Measurements from ENCODE around the gene ROGDI. TPM values are rescaled to one million over a fixed set of nuclear protein-coding genes. Genes with fewer than 3 reads are reported as not detected.

ROGDI gene
- total and polyA plus RNA-seq, 2 of the 13 experiments (the other 11 are each of a cell fraction or from before 2014, with no cell fraction given), result 19.2 to 42.1 TPM

- peak; percentile 85; the same call in 1 of the 2 replicates for TF ChIP-seq E2F1 (CRISPR knock-in tag; IDR thresholded peaks at IDR 0.05)
- no peak for TF ChIP-seq ZXDC (CRISPR knock-in tag; IDR thresholded peaks at IDR 0.05)
- TF ChIP-seq ZNF672 (CRISPR knock-in tag; IDR thresholded peaks at IDR 0.05), result no peak
- peak; percentile 54; the same call in 1 of the 2 replicates for TF ChIP-seq ZBTB38 (CRISPR knock-in tag; IDR thresholded peaks at IDR 0.05)
- no peak for TF ChIP-seq ZNF703 (CRISPR knock-in tag; IDR thresholded peaks at IDR 0.05; ENCODE audit: borderline replicate concordance)
- peak; percentile 61; the same call in 1 of the 2 replicates for TF ChIP-seq E2F5 (CRISPR knock-in tag; conservative IDR thresholded peaks at IDR 0.05)
- peak; percentile 42; the same call in 1 of the 2 replicates for TF ChIP-seq TFAP4 (IDR thresholded peaks at IDR 0.05; ENCODE audit: borderline replicate concordance, low read depth)
- peak; percentile 70 for TF ChIP-seq ZFY (CRISPR knock-in tag; IDR thresholded peaks at IDR 0.05)
- no peak for TF ChIP-seq MED8 (CRISPR knock-in tag; IDR thresholded peaks at IDR 0.05; ENCODE audit: insufficient replicate concordance)
- peak; percentile 87 for TF ChIP-seq HCFC1 (IDR thresholded peaks at IDR 0.05; ENCODE audit: low read depth, low read length)
- peak; percentile 93 for TF ChIP-seq NR2C2 (CRISPR knock-in tag; IDR thresholded peaks at IDR 0.05; ENCODE audit: borderline replicate concordance)
- no peak for TF ChIP-seq ZNF232 (CRISPR knock-in tag; IDR thresholded peaks at IDR 0.05; ENCODE audit: borderline replicate concordance)
- peak; percentile 97 for TF ChIP-seq CHD4 (IDR thresholded peaks at IDR 0.05; ENCODE audit: borderline replicate concordance, low read length)
- 0 out of 2 replicates have a peak, but pooled peaks have one; percentile 50 for TF ChIP-seq SP5 (CRISPR knock-in tag; IDR thresholded peaks at IDR 0.05; ENCODE audit: borderline replicate concordance, low read depth)
- TF ChIP-seq MZF1 (CRISPR knock-in tag; IDR thresholded peaks at IDR 0.05; ENCODE audit: borderline replicate concordance), result no peak
- TF ChIP-seq REST (IDR thresholded peaks at IDR 0.05; ENCODE audit: borderline replicate concordance in 1 of 2, low read depth in 1 of 2, low read length in 2 of 2), result no peak
- TF ChIP-seq ZNF616 (CRISPR knock-in tag; IDR thresholded peaks at IDR 0.05; ENCODE audit: low read depth), result no peak
- TF ChIP-seq ZNF44 (CRISPR knock-in tag; IDR thresholded peaks at IDR 0.05), result no peak
Observed at GRCh38 chr16:4768549-4769305, 33.7 kb downstream of the ROGDI start (continued).
